ENCODE results near the gene LYVE1. TPM values are rescaled to one million over a fixed set of nuclear protein-coding genes. Genes with fewer than 3 reads are reported as not detected.

Gene LYVE1
- total RNA-seq, 1 donor from 2014 or later = not detected

DNA sequence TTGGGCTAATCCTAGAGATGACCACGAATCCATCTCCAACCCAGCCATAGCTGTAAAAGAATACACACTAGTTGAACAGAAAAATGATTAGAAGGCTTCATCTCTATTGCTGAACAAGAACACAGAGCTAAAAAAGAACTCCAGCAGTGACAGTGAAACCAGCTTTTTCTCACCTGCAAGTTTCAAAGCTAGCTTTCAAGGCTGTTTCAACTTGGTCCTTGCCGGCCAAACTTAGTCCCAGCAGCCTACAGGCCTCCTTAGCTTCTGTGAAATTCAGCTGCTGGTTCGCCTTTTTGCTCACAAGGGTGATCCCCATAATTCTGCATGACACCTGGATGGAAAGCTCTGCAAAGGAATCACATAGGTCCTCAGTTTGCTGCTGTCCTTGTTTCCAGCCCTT, 4.4 kb downstream of the LYVE1 start:
- peak overlapping the region; percentile 38 for H3K27ac Mint-ChIP-seq
- TF ChIP-seq, protein P1, sequence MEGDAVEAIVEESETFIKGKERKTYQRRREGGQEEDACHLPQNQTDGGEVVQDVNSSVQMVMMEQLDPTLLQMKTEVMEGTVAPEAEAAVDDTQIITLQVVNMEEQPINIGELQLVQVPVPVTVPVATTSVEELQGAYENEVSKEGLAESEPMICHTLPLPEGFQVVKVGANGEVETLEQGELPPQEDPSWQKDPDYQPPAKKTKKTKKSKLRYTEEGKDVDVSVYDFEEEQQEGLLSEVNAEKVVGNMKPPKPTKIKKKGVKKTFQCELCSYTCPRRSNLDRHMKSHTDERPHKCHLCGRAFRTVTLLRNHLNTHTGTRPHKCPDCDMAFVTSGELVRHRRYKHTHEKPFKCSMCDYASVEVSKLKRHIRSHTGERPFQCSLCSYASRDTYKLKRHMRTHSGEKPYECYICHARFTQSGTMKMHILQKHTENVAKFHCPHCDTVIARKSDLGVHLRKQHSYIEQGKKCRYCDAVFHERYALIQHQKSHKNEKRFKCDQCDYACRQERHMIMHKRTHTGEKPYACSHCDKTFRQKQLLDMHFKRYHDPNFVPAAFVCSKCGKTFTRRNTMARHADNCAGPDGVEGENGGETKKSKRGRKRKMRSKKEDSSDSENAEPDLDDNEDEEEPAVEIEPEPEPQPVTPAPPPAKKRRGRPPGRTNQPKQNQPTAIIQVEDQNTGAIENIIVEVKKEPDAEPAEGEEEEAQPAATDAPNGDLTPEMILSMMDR (IDR thresholded peaks at IDR 0.05) = no peak
- H3K36me3 Mint-ChIP-seq (ENCODE audit: low read depth) = no peaks in the 10 kb centered on the region
- peaks cover 41% of the 10 kb centered on the region for H3K4me1 Mint-ChIP-seq
- intact Hi-C loops (cut with micrococcal nuclease) = loop anchor here (1.0 to 2.0 kb wide), 3 partner anchors 77 to 171 kb away; no protein-coding TSS in a partner anchor
- DNase-seq (no peak), ATAC-seq (ENCODE audit: low read depth) (no peak)
- ChIA-PET POLR2A (interaction anchor here (0.6 to 1.6 kb wide), 2 partner anchors 16 to 31 kb away, joined by 3 to 4 read pairs; no protein-coding TSS in a partner anchor), CTCF (interaction anchor here (1.3 to 2.3 kb wide), 8 partner anchors 48 to 170 kb away, joined by 3 to 22 read pairs (median 4); no protein-coding TSS in a partner anchor)
- H3K4me3 Mint-ChIP-seq = no peak overlapping the region
- no peaks in the 10 kb centered on the region for H3K9me3 Mint-ChIP-seq
- H3K27me3 Mint-ChIP-seq = no peaks in the 10 kb centered on the region

DNA sequence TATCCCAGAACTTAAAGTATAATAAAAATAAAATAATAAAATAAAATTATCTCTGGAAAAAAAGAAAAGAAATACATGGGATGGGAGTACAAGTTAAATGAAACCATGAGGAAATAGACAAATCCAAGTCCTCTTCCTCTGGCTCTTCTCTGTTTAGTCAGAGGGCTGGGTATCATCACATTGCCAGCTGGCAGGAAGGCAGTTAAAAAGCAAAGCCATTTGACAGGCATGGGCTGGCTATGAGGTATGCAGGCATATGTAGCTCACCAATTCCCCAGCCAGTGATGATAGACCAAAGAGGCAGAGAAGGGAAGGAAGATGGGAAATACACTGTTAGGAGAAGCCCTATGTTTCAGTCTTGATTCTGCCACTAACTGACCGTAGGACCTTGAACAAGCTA, 6.5 kb downstream of the LYVE1 start:
- ChIA-PET CTCF (interaction anchor here (3.0 kb wide), 1 partner anchor 21 kb away, joined by 7 read pairs; the partner anchor contains the start of gene RNF141), POLR2A (interaction anchor here (0.9 kb wide), 1 partner anchor 87 kb away, joined by 5 read pairs; no protein-coding TSS in a partner anchor)
- no peak for ATAC-seq (ENCODE audit: low read depth)
- no peak overlapping the region for H3K27ac Mint-ChIP-seq
- intact Hi-C loops (cut with micrococcal nuclease) = no loop called here
- H3K36me3 Mint-ChIP-seq (ENCODE audit: low read depth) = no peaks in the 10 kb centered on the region
- no peaks in the 10 kb centered on the region for H3K27me3 Mint-ChIP-seq
- no peak for DNase-seq
- TF ChIP-seq, protein P1 (IDR thresholded peaks at IDR 0.05) = no peak
- H3K9me3 Mint-ChIP-seq = no peaks in the 10 kb centered on the region
- no peak overlapping the region for H3K4me3 Mint-ChIP-seq
- peaks cover 41% of the 10 kb centered on the region for H3K4me1 Mint-ChIP-seq

DNA sequence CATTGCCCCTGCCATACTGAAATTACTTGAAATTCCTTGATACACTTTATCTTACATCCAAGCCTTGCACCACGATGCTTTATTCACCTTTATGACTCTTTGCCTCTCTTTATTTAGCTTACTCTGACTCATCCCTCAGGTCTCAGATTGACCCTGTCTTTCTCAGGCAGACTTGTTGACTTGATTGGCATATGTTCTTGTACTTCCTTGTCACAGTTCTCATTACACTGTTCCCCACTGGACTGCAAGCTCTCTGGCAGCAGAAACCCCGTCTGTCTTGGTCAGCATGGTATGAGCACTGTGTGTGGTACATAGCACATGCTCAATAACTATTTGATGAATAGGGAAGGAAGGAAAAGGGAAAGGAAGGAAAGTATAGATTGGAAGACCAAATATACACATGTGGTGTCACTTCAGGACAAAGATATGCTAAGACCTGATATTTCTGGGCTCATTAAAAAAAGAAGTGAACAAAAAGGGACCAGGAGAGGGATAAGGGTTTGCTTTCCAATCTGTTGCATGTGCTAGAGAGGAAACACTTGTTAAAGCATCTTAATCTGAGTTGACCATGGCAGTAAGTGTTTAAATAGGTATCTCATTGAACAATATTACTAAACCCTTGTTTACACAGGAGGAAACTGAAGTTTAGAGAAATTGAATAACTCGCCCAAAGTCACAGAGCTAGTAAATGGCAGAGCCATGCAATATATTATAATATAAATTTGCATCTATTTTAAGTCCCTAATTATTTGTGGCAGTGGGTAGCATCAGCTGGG, 7.2 kb downstream of the LYVE1 start:
- POLR2A ChIA-PET = interaction anchor here (0.9 to 1.6 kb wide), 3 partner anchors 19 to 88 kb away, joined by 3 to 5 read pairs (median 4); partner anchors contain the start of gene RNF141
- intact Hi-C loops (cut with micrococcal nuclease) = no loop called here
- ATAC-seq (ENCODE audit: low read depth) (no peak), DNase-seq (no peak)
- TF ChIP-seq, protein P1 (IDR thresholded peaks at IDR 0.05) = no peak
- Mint-ChIP-seq H3K4me3 (no peak overlapping the region), H3K27me3 (no peaks in the 10 kb centered on the region), H3K27ac (peak overlapping the region; percentile 4), H3K4me1 (peaks cover 42% of the 10 kb centered on the region), H3K9me3 (no peaks in the 10 kb centered on the region), H3K36me3 (ENCODE audit: low read depth) (no peaks in the 10 kb centered on the region)
- CTCF ChIA-PET = interaction anchor here (3.0 kb wide), 1 partner anchor 20 kb away, joined by 7 read pairs; the partner anchor contains the start of gene RNF141

DNA sequence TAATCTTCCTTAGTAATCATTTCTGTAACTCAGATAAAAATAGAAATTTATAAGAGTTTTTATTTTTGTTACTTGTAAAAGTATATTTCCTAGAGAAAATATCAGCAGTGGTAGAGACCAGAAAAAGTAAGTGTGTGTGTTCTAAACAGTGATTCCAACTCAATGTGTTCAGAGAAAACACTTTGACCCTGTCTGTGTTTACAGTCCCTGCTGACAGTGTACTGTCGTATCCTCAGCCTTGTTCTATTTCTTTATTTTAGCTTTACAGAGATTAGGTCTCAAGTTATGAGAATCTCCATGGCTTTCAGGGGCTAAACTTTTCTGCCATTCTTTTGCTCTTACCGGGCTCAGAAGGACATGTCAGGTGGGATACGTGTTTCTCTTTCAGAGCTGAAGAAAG, 10.2 kb downstream of the LYVE1 start:
- CTCF ChIA-PET = interaction anchor here (0.7 kb wide), 1 partner anchor 20 kb away, joined by 3 read pairs; no protein-coding TSS in a partner anchor
- peaks cover 30% of the 10 kb centered on the region for H3K4me1 Mint-ChIP-seq
- DNase-seq (no peak), ATAC-seq (ENCODE audit: low read depth) (no peak)
- intact Hi-C loops (cut with micrococcal nuclease) = no loop called here
- no peak overlapping the region for H3K4me3 Mint-ChIP-seq
- H3K36me3 Mint-ChIP-seq (ENCODE audit: low read depth) = no peaks in the 10 kb centered on the region
- H3K27ac Mint-ChIP-seq = no peak overlapping the region
- POLR2A ChIA-PET = no interaction called here
- TF ChIP-seq, protein P1 (IDR thresholded peaks at IDR 0.05) = no peak
- H3K27me3 Mint-ChIP-seq = no peaks in the 10 kb centered on the region
- no peaks in the 10 kb centered on the region for H3K9me3 Mint-ChIP-seq

DNA sequence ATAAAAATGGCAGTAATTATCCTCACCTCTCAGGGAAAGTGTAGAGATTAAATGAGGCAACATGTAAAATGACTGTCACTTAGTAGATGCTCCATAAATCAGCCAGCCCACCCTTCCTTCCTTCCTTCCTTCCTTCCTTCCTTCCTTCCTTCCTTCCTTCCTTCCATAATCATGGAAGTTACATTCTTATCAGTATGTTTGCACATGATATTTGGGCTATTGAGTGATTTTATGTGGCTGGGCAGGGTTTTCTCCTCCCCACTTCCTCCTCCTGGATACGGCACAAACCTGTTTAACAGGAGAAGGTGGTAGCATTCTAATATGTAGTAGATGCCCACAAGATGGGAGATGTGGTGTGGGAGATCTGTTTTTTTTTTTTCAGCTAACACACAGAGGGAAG, 11.9 kb downstream of the LYVE1 start:
- ChIA-PET CTCF (interaction anchor here (1.5 kb wide), 1 partner anchor 15 kb away, joined by 8 read pairs; the partner anchor contains the start of gene RNF141), POLR2A (no interaction called here)
- H3K4me1 Mint-ChIP-seq = peaks cover 25% of the 10 kb centered on the region
- H3K9me3 Mint-ChIP-seq = peaks cover 4% of the 10 kb centered on the region
- ATAC-seq (ENCODE audit: low read depth) (no peak), DNase-seq (no peak)
- intact Hi-C loops (cut with micrococcal nuclease) = no loop called here
- no peaks in the 10 kb centered on the region for H3K27me3 Mint-ChIP-seq
- H3K4me3 Mint-ChIP-seq = no peak overlapping the region
- no peaks in the 10 kb centered on the region for H3K36me3 Mint-ChIP-seq (ENCODE audit: low read depth)
- TF ChIP-seq, protein P1 (IDR thresholded peaks at IDR 0.05) = no peak
- no peak overlapping the region for H3K27ac Mint-ChIP-seq
